GM15510 (cell line): ENCODE measurements around the gene ZFAND3.

Source experiments
- POLR2A ChIP-seq: IDR thresholded peaks from 3 replicates; pipeline ENCODE4 v1.6.1; 2011; ENCODE audit warnings: borderline replicate concordance; ENCODE audit not compliant: insufficient read length; ENCODE audit errors: extremely low read depth

ZFAND3 gene

GRCh38 chr6:38188677-38189335 lies 369.3 kb downstream of the ZFAND3 start:
- no peak for TF ChIP-seq POLR2A

DNA sequence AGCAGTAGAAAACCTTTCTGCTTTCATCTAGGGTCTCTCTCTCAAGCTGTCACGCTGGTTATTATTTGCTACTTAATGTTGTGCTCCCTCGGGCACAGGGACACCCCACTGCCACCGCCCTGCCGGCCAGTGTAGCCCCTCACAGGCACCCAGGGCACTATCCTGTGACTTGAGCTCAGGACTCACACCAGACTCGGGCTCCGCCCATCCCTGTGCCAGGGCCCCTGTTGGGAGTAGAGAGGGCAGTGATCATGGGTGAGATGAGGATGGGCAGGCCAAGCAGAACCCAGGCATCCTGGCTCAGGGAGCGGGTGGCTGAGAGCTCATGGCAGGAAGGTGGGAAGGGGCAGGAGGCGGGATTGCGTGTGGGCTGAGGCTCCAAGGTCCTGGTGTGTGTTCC lies 371.9 kb downstream of the ZFAND3 start:
- no peak for TF ChIP-seq POLR2A

GRCh38 chr6:38192011-38192410 lies 372.5 kb downstream of the ZFAND3 start:
- TF ChIP-seq POLR2A, result no peak

DNA sequence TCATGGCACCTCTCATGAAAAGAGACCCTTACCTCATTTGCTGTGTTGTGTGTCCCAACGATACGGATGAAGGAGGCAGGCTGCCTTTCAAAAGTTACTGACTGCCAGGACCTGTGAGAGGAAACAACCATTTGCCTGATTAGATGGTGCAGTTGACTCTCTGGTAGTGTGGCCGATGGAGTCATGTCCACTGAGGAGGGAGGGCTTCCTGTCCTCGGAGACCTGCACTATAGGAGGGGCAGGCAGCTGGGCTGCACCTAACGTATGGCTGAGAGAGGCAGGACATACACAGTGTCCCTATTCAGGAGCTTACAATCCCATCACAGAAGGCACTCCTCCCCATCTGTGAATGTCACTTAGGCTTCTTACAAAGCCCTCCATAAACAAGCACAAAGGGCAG lies 373.0 kb downstream of the ZFAND3 start:
- TF ChIP-seq POLR2A, result no peak

- no peak for TF ChIP-seq POLR2A
Measured at GRCh38 chr6:38193051-38193450, 373.5 kb downstream of the ZFAND3 start.

DNA sequence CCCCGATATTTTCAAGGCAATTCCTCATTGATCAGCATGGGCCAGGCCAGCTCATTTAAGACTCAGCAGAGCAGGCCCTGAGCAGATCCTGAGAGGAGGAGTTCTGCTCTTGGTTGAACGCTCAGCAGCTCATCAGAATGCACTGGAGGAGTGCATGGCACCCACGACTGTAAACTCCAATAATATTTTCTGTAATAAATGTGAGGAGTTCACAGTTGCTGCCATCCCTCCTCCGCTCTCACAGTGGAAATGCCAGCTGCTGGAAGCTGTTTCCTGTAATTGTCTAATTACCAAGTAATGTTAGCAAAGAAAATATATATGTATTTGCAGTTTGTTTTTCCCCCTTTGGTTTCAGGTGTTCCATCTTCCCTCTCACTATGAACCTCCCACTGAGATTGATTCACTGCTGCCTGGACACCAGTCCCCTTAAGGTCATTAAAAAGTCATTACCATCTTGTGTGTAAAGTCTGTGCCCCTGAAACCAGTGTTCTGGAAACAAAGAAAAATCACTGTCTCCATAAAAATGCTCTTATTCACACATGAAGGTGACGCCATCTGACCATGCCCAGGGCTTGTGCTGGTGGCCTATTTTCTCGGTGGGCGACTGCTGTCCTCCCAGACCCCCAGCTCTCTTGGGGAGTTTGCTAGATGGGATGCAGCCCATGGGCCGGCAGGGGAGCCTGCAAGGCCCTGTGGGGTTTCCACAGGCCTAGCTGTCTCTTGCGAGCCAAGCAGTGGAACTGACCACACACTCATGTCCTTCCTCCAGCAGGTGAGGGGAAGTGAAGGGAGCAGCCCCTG lies 374.2 kb downstream of the ZFAND3 start:
- TF ChIP-seq POLR2A, result no peak

GRCh38 chr6:38194282-38194572 lies 374.7 kb downstream of the ZFAND3 start:
- TF ChIP-seq POLR2A, result no peak

DNA sequence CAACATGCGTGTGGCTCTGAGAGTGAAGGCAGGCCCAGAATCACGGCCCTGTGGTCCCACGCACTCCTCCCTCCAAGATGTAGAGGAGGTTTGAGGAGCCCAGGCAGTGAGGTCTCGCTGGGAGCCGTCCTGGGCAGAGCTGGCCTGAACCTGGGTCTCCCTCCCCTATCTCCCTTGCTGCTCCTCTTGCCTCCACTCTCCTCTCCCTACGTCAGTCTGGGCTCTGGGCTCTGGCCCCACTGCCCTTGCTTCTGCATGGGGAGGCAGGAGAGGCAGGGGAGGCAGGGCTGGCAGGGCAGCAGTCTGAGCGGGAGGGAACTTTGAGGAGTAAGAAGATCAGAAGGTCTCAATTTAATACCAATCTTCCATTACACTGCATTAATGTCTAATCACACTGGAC lies 375.1 kb downstream of the ZFAND3 start:
- TF ChIP-seq POLR2A, result no peak

- TF ChIP-seq POLR2A, result no peak
Measured at GRCh38 chr6:38195113-38195635, 375.6 kb downstream of the ZFAND3 start.

GRCh38 chr6:38198219-38198618 lies 378.7 kb downstream of the ZFAND3 start:
- no peak for TF ChIP-seq POLR2A
